ENCODE results near the gene ZNF683.
"Not testable (repeated sequence)": the region's sequence is repeated elsewhere in the genome, so short reads cannot be mapped to it uniquely, and the experiment has no call there.

The ZNF683 gene

DNA sequence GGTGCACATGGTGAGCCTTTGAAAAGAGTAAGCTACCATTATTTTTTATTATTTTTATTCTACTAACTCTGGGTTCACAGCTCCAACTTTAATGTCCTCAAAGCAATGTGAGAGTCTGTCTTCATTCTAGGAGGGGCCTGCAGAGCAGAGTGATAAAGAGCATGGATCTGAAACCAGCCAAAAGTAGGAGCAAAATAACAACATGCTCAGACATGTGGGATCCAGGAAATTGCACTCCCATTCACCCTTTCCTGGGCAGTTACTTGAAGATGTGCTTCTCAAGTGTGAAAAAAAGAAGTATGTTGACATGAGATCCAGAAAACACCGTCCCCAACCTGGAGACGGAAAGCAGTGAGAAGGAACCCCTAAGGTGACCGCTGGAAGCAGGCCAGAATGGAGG is 29.3 kb upstream of the ZNF683 start:
- TF ChIP-seq, protein P1, sequence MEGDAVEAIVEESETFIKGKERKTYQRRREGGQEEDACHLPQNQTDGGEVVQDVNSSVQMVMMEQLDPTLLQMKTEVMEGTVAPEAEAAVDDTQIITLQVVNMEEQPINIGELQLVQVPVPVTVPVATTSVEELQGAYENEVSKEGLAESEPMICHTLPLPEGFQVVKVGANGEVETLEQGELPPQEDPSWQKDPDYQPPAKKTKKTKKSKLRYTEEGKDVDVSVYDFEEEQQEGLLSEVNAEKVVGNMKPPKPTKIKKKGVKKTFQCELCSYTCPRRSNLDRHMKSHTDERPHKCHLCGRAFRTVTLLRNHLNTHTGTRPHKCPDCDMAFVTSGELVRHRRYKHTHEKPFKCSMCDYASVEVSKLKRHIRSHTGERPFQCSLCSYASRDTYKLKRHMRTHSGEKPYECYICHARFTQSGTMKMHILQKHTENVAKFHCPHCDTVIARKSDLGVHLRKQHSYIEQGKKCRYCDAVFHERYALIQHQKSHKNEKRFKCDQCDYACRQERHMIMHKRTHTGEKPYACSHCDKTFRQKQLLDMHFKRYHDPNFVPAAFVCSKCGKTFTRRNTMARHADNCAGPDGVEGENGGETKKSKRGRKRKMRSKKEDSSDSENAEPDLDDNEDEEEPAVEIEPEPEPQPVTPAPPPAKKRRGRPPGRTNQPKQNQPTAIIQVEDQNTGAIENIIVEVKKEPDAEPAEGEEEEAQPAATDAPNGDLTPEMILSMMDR (IDR thresholded peaks at IDR 0.05; ENCODE audit: borderline replicate concordance, insufficient read depth, low read depth, low read length) = no peak
- no peak overlapping the region for H3K4me3 ChIP-seq (ENCODE audit: low read depth, low read length)

DNA sequence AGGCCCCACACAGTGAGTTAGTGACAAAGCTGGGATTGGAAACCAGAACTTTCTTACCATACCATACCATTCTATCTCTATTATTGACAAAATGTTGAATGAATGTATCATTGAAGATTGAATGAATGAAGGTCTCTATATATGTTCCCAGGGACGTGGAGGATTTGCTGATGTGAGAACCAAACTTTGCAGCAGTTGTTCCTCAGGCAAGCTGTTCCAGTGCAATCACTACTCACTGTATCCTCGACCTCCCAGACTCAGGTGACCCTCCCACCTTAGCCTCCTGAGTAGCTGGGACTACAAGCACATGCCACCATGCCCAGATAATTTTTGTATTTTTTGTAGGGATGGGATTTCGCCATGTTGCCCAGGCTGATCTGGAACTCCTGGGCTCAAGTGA is 26.5 kb upstream of the ZNF683 start:
- no peak overlapping the region for H3K4me3 ChIP-seq (ENCODE audit: low read depth, low read length)
- TF ChIP-seq, protein P1 (IDR thresholded peaks at IDR 0.05; ENCODE audit: borderline replicate concordance, insufficient read depth, low read depth, low read length) = no peak

- TF ChIP-seq, protein P1 (IDR thresholded peaks at IDR 0.05; ENCODE audit: borderline replicate concordance, insufficient read depth, low read depth, low read length) = no peak
- H3K4me3 ChIP-seq (ENCODE audit: low read depth, low read length) = no peak overlapping the region
Measured at GRCh38 chr1:26395754-26396153, 23.2 kb upstream of the ZNF683 start.

DNA sequence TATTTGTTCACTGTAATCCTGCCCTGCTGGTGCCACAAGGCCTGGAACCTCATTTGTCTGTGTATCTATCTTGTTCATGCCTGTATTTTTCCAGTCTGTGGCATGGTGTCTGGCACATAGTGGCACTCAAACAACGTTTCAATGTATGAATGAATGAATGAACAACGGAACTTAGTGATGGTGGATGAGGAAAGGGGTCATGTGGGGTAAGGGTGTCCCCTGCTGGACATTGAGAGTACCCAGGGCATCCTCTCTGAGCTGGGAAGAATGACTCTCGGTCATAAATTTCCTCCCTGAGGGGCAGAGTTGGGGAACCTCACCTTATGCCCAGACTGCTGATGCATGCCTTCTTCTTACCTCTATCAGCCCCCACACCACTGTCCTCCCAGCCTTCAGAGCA is 18.9 kb upstream of the ZNF683 start:
- TF ChIP-seq, protein P1 (IDR thresholded peaks at IDR 0.05; ENCODE audit: borderline replicate concordance, insufficient read depth, low read depth, low read length) = peak; percentile 57
- H3K4me3 ChIP-seq (ENCODE audit: low read depth, low read length) = no peak overlapping the region

DNA sequence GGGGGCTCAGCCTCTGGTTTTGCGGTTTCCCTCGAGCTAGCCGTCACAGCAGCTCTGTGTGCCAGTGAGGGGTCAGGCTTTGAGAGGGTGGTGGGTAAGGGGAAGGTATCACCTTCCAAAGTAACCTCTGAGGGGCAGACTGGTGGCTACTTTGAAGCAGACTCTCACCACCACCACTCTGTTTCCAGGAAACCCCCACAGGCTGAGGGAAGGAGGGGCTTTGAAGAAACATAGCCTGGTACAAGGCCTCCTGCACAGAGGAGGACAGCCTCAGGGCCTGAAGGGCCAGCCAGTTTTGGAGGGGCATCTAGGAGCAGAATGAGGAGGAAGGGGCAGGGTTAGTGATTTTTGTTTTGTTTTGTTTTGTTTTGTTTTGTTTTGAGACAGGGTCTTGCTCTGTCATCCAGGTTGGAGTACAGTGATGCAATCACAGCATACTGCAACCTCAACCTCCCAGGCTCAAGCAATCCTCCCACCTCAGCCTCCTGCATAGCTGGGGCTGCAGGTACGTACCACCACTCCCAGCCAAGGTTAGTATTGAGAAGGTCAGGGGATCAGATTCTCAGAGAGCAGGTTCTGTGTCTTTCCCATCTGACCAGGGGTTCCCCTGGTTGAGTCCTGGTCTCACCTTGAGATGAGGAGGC is 17.2 kb upstream of the ZNF683 start:
- no peak overlapping the region for H3K4me3 ChIP-seq (ENCODE audit: low read depth, low read length)

GRCh38 chr1:26388791-26389445 is 16.4 kb upstream of the ZNF683 start:
- TF ChIP-seq, protein P1 (IDR thresholded peaks at IDR 0.05; ENCODE audit: borderline replicate concordance, insufficient read depth, low read depth, low read length) = no peak
- H3K4me3 ChIP-seq (ENCODE audit: low read depth, low read length) = no peak overlapping the region

More for the DNA sequence above, 17.2 kb upstream of the ZNF683 start:
- TF ChIP-seq, protein P1 (IDR thresholded peaks at IDR 0.05; ENCODE audit: borderline replicate concordance, insufficient read depth, low read depth, low read length) = no peak

GRCh38 chr1:26387447-26387846 is 14.9 kb upstream of the ZNF683 start:
- TF ChIP-seq, protein P1 (IDR thresholded peaks at IDR 0.05; ENCODE audit: borderline replicate concordance, insufficient read depth, low read depth, low read length) = no peak
- no peak overlapping the region for H3K4me3 ChIP-seq (ENCODE audit: low read depth, low read length)

- H3K4me3 ChIP-seq (ENCODE audit: low read depth, low read length) = not testable (repeated sequence)
Measured at GRCh38 chr1:26385063-26385462, 12.5 kb upstream of the ZNF683 start.
